GM21825 (cell line): ENCODE data around the gene FOXI1.

Source experiments
- ATAC-seq: cut with Tn5 transposase; IDR thresholded peaks from one replicate; pipeline ENCODE4 v1.9.1; 2021; ENCODE audit warnings: mild to moderate bottlenecking, moderate library complexity; ENCODE audit not compliant: unreplicated experiment

FOXI1 gene

DNA sequence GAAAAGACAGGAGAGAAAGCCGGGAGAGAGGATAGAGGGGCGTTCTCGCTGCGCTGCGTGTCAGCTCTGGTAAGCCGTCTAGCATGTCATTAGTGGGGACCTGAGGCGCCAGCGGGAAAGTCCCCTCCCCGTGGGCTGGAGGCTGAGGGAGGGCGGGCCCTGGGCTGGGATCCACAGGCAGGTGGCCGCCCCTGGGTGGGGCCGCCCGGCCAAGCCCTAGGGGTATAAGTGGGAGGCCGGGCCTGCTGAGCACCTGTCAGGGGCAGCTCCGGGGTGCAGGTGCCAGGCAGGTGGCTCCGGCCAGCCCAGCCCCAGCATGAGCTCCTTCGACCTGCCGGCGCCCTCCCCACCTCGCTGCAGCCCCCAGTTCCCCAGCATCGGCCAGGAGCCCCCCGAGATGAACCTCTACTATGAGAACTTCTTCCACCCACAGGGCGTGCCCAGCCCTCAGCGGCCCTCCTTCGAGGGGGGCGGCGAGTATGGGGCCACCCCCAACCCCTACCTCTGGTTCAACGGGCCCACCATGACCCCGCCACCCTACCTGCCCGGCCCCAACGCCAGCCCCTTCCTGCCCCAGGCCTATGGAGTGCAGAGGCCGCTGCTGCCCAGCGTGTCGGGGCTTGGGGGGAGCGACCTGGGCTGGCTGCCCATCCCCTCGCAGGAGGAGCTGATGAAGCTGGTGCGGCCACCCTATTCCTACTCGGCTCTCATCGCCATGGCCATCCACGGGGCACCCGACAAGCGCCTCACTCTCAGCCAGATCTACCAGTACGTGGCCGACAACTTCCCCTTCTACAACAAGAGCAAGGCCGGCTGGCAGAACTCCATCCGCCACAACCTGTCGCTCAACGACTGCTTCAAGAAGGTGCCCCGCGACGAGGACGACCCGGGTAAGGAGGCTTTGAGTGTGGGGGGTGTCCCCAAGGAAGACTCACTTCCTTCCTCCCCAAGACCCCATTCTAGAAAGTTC, at the start of gene FOXI1:
Gene FOXI1, plus strand, starts transcription at position 256 of the 970 bp plus-strand sequence. Its CDS starts 61 bp downstream, at position 317.
- no peak for ATAC-seq

DNA sequence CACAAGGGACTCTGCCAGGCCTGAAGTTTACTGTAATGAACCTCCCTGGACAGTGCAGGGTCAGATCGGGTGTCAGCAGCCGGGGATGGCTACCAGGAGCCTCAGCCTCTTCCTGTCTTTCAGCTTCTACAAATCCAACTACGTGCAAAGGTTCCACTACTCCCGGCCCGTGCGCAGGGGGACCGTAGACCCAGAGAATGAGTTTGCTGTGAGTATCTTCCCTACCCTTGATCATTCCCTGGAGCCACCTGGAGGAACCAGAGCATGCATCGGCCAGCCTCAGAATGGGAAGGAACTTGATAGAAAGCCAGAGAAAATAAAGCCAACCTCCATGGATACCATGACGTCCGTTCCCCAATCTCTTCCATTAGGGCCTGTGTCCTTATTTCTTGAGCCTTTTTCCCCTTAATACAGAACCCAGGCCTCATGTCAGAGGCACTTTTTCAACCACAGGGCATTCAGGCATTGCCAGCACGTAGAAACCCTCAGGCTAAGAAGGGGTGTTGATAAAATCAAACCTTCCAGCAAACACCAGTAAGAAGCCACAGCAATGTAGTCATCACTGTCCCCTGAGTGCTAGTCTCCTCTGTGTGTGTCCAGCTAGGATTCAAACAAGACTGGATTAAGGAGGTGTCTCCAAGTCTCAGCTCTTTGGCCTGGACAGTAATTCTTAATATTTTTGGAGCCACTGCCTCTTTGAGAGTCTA, 49.0 kb upstream of the FOXI1 start:
- no peak for ATAC-seq

DNA sequence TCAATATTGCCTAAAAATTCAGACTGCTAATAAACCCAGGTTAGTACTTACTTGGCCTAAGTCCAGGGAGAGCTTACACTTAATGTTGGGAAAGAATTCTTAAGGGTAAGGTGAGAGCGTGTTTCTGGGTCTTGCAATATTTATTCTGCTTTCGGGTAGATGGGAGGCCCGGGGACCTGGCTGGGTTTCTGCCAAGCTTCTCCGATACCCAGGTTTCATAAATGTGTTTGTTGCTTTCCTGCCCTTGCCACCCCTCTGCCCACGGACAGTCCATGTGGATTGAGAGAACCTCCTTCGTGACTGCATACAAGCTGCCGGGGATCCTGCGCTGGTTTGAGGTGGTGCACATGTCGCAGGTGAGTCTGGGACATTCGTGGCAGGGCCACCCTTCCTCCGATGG, 48.4 kb upstream of the FOXI1 start:
- ATAC-seq: no peak

DNA sequence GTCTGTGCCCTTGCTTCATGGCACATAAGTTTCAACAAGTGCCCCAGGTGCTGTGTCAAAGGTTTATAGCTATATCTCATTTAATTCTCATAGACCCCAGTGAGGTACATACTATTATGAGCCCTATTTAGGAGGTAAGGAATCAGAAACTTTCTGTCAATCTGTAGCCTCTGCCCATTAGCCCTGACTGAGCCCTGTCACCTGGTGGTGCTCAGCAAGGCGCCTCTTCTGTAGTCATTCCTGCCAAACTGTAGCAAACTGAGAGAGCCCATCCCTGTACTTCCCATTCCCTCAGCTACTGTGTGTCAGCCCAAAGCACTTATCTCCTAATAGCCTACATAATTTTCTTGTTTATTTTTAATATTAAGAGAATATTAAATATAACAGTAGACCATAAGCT, 46.5 kb upstream of the FOXI1 start:
- ATAC-seq: no peak

DNA sequence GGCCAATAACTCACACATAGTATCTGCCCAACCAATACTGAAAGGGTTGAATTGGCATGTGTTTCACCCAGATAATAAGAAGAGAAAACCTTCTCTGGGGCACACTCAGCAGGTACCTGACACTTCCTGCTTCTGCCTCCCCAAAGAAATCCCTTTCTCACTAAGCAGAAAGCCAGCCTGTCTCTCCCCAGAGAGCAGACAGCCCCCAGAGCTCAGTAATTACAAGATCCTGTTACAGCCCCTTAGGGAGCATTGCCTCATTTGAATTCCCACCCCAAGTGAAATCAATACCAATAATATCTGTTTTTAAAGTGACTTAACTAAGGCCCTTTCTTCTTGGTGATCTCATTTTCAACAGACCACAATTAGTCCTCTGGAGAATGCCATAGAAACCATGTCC, 38.5 kb upstream of the FOXI1 start:
- ATAC-seq: no peak

DNA sequence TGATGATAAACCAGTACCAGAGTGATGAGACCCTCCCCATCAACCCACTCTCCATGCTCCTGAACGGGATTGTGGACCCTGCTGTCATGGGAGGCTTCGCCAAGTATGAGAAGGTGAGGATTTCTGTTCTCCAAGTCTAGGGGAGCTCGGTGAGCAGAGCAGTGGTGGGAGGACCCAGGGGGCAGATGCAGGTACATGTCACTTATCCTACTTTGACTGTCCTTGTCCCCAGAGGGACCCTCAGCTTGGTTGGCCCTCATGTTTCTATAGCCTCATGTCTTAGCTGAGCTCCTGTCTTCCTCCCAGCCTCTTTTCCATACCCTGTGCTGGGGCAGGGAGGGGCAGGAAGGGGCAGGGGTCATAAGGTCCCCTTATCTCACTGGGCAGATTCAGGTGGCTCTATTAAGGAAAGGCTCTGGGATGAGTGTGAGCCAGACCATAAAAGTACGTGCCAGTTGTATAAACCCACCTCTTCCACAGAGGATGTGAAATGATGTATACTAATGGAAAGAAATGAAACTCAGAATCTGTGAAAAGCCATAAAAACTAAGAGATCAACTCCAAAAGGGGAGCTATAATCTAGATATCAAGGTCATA, 38.0 kb upstream of the FOXI1 start:
- no peak for ATAC-seq

DNA sequence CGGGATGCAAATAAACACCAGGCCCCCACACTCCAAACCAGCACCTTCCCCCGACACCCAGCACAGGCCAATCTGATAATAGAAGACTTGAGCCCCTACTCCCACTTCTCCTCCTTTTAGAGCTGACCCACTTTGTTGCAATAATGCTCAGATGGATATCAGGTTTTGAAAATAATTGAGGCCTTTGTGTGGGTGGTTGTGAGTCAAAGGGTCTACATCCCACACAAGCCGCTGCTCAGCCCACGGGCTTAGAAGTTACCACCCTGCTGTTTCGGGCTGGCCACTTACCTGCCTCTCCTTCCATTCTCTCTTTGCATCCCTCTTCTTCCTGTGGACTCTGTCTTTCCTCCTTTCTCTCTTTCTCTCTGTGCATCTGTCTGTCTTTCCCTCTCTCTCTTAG, 36.2 kb upstream of the FOXI1 start:
- no peak for ATAC-seq

DNA sequence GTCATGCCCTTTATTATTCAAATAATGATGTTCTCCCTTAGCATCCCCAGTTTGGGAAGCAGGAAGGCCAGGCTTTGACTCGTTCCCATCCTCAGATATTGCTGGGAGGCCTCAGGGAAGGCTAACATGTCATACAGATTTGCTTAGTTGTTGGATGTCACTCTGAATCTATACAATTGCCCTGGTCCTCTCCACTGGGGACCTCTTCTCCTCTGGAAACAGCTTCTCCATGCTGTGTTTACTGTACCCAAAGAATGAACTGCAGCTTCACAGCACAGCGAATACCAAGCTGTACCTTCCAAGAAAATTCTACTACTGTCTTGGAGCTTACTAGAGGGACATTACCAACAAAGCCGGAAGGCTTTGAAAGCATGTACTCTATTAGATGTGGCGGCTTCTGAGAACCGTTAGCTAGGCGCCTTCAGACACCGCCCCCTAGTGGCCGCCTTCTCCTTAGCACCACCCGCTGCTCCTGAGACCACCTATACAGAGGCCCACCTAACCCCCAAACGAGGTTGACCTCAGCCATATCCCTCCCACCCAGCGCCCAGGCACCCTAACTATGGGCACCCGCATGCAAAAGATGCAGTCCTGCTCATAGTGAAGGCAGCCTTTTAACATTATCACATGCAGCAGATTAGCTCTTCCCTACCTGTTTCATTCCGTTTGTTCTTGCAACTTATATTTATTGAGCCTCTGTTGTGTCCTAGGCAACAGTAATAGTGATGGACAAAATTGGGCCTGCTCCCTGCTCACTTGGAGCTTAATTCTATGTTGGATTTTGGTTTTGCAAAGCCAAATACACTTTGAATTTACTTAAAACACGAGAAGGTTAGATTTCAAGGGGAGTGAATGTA, 34.9 kb upstream of the FOXI1 start:
- no peak for ATAC-seq

DNA sequence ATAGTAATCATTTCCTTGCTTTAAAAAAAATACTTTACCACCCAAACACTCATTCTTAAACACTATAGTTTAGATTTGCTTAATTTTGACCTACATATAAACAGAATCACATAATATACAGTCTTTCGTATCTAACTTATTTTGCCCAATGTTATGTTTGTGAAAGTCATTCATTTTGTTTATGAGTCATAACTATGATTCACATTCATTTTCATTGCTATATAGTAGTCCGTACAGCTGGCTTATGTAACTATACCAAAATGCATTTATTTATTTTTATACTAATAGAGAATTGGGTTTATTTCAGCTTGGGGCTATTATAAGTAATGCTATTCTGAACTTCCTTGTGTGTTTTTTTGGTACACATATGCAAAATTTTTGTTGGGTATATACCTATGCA, 33.9 kb upstream of the FOXI1 start:
- no peak for ATAC-seq

DNA sequence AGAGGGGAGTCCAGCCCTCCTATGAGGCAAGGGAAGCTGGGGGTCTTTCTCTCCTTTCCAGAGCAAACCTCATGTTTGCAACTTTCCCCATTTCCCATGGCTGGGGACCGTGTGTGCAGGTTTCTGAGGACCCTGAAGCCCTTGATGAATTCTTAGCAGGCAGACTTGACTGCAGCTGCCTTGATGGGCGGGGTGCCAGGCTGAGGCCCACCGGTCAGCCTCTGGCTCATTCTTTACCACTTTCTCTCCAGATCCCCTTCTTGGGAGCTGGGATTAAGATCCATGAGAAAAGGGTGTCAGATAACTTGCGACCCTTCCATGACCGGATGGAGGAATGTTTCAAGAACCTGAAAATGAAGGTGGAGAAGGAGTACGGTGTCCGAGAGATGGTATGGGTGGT, 30.0 kb upstream of the FOXI1 start:
- ATAC-seq: no peak

DNA sequence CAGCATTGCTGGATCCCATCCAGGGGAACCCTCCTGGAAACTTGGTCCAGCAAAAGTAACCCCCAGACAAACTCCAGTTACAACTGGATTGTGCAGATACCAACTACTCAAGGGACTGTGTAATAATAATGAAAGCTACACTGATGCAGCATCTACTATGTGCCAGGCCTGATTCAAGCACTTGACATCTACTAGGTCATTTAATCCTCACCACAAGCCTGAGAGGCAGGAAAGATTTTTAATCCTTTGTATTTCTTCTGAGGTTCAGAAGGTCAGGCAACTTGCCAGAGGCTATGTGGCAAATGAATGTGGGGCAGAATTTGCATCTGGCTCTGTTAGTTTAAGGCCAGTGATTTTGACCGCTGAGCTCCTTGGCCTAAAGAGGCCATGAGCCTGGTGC, 29.5 kb upstream of the FOXI1 start:
- ATAC-seq: no peak

DNA sequence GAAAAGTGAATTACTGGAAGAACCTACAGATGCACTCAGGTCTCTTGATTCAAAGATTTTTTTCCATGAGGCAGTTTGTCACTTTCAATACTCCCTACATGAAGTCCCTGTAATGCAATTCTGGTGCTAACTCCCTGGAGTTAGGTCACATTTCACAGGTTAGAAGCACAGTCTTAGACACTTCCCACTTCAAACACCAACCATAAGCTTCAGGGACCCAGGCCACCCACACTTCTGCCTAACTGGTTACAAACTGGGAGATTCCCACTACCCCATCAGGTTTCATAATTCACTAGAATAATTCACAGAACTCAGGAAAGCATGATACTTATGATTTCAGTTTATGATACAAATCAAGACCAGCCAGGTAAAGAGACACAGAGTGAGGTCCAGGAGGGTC, 29.0 kb upstream of the FOXI1 start:
- no peak for ATAC-seq

DNA sequence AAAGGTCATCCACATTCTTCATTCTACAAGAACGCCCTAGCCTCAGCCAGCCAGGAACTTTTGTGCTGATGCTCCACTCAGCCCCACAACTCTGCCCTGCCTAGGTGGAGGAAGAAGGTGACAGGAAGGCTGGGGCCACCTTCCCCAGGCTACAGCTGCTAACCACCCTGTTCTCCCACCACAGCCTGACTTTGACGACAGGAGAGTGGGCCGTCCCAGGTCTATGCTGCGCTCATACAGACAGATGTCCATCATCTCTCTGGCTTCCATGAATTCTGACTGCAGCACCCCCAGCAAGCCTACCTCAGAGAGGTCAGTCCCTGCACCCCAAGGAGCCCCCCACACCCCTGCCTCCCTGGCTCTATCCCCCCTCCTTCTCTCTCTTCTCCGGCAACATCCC, 28.2 kb upstream of the FOXI1 start:
- ATAC-seq: no peak

DNA sequence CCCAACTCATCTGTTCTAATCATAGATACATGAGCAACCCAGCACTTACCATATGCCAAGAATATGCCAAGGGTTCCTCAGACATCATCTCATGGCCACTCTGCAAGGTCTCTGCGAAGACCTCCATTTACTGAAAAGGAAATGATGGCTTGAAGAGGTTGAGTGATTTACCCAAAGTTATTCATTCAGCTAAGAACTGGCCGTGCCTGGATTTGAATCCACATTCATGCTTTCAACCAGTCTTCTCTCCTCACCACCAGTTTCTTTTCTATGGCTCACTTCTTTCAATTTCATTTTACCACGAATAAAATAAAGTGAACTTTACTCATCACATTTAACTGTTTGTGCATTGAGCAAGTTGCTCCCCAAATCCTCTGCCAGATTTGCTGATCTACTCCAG, 27.2 kb upstream of the FOXI1 start:
- no peak for ATAC-seq

DNA sequence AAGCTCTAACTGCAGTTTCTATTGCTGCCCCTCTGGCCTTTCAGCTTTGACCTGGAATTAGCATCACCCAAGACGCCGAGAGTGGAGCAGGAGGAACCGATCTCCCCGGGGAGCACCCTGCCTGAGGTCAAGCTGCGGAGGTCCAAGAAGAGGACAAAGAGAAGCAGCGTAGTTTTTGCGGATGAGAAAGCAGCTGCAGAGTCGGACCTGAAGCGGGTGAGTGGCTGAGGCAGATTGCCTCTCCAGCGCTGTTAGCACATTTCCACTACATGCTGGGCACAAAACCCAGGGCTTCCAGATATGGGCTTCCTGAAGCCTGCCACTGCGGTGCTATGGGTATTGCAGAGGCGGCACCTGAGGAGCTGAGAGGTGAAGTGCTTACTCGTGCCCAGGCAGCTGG, 26.8 kb upstream of the FOXI1 start:
- ATAC-seq: no peak

DNA sequence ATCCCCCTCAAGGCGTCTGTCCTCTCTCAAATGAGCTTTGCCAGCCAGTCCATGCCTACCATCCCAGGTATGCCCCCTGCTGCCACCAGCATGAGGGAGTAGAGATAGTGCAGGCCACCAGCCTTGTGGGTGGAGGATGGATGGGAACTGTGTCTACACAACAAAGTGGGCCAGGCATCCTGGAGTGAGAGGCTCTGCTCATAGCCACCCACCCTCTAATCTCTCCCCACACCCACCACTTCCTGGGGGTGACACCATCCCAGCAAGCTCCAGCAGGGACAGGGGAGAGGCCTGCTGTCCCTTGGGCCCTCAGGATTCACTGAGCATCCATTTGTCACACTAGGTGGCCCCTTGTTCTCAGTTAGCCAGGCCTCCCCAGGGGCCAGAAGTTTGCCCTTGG, 25.5 kb upstream of the FOXI1 start:
- ATAC-seq: no peak

DNA sequence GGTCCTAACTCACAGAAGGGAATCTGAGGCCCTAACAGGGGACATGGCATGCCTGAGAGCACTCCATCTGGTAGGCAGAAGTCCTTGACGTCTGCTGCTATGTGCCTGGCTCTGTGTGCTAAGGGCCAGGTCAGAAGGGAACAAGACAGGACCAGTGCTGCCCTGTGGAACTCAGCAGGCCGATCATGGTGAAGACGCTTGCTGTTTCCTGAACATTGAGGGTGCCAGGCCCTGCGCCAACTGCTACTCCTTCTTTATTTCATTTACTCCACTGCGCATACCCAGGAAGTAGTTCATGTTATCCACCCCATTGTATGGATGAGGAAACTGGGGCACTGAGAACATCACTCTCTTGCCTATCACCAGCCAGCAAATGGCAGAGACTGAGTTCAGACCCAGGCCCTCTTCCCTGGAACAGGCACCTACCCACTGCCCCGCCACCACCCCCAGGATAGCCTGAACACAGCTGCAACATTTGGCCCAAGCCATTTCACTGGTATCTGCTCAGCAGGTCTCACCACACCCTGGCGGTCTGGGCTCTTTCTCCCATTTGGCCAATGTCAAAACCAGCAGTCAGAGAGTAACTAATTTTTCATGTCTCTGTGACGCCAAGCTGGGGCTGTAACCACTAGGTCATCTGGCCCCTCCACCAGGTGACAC, 24.8 kb upstream of the FOXI1 start:
- no peak for ATAC-seq

DNA sequence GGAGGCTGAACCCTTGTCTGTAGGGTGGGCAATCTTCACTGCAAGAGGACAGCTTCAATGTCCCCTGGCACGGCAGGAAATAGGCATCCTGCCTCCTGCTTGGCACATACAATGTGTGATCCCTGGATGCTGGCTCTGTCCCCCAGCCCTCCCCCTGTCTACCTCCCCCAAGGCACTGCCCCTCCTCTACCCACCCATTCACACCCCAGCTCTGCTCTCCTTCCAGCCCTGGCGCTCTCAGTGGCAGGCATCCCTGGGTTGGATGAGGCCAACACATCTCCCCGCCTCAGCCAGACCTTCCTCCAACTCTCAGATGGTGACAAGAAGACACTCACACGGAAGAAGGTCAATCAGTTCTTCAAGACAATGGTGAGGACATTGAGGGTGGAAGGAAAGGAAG, 24.1 kb upstream of the FOXI1 start:
- ATAC-seq: no peak

DNA sequence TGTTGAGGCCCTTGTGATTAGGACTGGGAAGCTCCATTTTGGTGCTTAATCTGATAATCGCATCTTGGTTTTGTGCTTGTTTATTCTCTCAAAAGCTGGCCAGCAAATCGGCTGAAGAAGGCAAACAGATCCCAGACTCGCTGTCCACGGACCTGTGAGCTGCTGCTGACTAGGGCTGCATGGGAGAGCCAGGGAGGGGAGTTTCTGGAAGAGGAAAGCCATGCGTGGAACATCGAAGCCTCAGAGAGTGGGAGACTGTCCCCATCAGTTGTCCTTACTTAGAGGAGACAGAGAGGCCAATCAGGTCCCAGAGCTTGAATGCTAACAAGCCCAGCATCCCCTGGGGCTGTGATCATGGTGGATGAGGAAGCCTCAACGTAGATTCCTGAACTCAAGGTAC, 23.0 kb upstream of the FOXI1 start:
- no peak for ATAC-seq

DNA sequence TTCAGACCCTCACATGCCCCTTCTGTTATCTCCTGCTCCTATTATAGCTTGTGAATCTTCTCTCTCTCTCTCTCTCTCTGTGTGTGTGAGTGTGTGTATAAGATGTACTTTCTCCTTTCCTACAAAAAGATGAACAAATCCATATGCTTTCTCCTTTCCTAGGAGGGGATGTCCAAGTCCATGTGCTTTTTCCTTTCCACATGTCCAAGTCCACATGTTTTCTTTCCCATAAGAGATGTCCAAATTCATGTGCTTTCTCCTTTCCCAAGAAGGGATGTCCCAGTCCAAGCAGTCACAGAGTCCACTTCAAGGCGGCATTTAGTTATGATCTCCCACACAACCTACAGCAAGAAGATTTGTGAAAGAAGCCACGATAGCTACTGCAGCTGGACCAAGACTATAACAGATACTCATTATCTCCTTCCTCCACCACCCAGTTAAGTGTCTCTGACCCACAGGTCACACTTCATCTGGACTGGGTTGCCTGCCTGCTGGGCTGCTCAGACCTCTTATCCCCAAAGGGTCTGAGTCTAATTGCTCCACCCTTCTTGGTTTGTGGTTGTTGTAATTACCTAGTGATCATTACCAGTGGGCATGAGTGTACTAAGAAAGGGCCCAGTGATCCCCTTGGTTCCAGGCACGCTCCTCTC, 18.4 kb upstream of the FOXI1 start:
- ATAC-seq: no peak
